ENCODE results near the gene MRAS.
"Not testable (repeated sequence)": the region's sequence is repeated elsewhere in the genome, so short reads cannot be mapped to it uniquely, and the experiment has no call there.

Gene MRAS

DNA sequence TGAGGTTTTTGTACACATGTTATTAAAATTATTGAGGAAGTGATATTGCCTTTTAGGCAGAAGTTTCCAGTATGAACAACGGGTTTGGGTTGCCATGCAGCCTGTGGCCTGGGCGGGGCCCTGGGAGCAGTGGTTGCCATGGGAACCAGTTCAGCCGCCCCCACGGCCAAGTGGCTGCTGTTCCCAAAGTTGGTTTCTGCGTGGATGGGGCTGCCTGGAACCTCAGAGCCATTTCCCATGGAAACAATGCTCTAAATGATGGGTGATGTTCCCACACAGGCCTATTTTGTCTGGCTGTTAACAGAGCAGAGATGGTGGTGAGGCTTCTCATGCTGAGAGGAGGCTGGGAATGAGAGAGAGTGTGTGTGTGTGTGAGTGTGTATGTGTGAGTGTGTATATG lies 19.5 kb downstream of the MRAS start:
- DNase-seq = peak; percentile 86

DNA sequence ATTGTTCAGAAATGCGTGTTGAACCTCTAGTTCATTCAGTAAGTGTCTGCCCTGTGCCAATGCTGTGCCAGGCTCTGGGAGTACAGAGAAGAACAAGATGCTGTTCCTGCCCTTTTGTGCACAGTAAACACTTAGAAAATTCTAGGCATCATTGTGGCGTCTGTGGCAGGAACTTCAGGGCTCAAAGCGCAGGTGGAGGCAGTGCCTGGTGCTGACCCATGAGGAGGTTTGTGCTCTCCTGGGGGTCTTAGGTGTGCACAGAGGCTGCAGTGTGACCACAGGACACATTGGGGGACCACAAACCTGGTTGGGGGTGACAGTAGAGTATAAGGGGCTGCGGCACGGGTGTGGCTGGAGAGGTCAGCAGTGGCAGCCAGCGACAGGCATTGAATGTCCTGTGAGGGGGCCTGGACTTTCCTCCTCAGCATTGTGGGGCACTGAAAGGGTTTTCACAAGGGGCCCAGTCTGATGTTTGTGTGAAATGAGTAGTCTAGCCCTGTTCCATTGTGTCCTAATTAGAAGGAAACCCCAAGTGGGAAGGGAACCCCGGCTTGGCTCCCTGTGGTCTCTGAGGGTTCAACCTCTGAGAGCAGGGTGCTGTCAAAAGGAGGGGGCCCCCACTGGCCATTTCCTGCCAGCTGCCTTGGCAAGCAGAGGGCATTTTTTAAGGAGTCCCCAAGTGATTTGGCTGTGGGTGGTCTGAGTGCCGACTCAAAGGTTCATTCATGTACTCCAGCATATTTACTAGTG lies 20.9 kb downstream of the MRAS start:
- peak; percentile 36 for DNase-seq

DNA sequence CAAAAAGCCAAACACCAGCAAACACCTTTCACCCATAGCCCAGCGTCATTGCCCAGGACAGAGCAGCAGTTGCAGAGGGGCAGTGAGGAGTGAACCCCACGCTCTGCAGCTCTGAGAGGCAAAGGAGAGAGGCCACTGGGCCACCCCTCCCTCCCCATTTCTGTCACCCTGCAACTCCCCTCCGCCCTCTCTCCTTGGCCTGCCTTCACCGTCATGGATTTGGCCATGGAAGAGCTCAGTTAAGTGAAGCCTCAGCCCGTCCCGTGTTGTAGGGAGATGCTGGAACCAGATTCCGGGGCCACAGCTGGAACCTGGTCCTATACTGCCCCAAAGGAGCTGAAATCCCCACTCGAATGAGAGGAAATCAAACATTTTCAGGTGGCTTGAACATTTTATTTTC lies 21.9 kb downstream of the MRAS start:
- no peak for DNase-seq

DNA sequence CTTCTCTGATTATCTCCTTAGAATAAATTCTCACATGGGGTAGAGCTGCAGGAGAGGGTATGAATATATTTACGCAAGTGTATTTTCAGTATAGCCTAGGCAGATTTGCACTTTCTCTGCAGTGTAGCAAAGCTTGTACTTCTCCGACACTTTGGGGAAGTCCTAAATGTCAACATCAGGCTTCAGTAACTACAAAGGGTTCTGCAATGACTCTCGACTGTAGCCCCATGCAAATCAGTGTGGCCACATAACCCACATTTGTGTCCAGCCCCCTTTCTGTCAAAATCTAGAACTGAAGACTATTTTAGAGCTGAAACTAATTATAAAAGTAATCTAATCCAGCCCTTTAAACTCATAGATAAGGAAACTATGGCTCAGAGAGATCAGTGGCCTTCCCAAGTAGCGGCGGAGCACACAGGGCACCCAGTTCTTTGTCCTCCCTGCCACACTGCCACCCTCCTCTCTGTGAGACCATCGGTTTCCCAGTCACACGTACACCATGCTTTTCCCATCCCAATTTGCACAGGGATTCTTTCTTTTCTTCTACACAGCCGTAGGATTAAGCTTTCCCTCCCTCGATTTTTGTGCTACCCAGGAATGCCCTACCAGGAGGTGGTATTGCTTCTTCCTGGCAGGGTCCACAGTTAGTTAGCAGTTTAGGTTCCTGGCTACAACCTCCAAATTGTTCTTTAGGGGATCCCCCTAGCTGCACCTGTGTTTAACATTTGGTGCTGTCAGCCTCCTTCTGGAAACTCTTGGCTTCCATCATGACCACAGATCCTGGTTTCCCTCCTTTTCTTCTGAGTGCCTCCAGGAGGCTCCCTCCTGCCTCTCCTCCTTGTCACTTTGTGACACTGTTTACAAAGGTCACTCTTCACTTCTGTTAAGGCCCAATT lies 22.9 kb downstream of the MRAS start:
- DNase-seq = no peak

DNA sequence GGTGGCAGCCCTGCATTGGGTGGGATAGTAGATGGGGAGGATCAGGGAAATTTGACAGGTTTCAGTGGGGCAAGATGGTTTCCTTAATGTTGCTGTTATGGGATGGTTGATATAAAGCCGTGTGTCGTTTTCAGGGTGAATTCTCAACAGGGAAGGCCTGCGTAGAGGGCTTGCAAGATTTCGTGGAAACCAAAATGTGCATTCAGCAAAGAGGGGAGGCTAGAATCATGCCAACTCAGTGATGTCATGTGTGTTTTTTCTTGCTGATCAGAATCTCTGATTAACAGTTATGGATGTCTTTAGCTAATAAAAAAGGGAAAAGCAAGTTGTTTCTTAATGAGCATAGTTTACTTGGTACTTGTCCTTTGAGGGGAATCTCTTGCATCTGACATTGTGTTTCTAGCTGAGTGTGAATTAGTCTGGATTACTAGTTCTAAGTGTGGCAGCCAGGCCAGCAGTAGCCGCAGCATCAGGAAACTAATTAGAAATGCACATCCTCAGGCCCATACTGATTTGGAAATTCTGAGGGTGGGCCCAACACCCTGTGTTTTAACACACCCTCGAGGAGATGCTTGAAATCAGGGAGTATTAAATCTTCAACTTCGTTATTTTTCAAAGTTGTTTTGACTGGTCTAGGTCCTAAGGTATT lies 24.8 kb downstream of the MRAS start:
- no peak for DNase-seq

DNA sequence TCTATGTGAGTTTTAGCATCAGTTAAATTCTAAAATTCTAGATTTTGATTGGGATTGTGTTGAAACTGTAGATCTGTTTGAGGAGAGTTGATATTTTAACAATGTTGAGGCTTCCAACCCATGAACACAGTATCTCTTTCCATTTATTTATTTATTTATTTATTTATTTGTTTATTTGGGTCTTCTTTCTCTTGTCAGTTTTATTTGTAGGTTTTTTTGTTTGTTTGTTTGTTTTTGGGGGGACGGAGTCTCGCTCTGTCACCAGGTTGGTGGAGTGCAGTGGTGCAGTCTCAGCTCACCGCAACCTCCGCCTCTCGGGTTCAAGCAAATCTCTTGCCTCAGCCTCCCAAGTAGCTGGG lies 25.3 kb downstream of the MRAS start:
- DNase-seq = no peak

DNA sequence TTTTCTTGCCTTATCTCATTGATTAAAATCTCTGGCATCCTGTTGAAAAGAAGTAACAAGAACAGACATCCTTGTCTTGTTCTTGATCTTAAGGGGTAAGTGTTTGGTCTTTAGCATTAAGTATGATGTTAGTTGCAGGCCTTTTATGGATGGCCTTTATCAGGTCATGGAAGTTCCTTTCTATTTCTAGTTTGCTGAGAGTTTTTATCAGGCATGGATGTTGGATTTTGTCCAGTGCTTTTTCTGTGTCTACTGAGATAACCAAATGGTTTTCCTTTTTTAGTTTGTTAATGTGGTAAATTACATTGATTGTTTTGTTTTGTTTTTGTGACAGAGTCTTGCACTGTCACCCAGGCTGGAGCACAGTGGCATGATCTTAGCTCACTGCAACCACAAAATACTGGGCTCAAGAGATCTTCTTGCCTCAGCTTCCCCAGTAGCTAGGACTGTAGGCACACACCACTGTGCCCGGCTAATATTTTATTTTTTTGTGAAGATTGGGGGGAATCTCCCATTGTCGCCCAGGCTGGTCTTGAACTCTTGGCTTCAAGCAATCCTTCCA lies 26.3 kb downstream of the MRAS start:
- DNase-seq = no peak

DNA sequence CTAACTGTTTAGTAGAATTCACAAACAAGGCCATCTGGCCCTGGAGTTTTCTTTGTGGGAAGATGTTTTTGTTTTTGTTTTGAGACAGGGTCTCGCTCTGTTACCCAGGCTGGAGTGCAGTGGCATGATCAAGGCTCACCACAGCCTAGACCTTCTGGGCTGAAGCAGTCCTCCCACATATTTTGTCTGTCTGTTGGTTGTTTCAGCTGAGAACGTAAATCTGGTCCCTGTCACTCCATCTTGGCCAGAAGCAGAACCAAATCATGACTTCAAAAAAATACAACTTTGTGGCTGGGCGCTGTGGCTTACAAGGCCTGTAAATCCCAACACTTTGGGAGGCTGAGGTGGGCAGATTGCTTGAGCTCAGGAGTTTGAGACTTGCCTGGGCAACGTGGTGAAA lies 27.1 kb downstream of the MRAS start:
- DNase-seq = no peak

DNA sequence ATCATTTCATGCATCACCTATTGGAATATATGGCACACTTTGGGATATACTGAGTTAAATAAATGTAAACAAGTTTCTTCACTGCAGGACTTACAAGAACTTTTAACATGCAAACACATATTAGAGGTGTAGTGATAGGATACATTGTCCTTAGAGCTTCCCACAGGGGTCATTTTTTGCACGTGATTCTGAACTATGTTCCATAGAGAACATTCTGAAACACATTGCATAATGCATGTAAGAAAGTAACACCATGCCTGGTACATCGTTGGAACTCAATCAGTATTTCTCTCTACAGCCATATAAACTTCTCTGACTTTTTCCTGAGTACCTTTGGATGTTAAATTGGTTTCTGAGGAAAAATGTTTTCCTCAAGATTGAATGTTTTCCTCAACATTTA lies 28.3 kb downstream of the MRAS start:
- no peak for DNase-seq

DNA sequence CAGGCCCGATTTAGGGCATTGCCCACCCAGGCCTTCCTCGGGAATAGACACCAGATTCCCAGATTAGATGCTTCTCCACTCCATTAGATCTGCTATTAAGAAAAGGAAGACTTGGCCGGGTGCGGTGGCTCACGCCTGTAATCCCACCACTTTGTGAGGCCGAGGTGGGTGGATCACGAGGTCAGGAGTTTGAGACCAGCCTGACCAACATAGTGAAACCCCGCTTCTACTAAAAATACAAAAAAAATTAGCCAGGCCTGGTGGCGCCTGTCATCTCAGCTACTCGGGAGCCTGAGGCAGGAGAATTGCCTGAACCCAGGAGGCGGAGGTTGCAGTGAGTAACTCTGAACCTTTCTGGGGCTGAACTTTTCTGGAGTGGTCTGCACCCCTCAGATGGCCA lies 28.8 kb downstream of the MRAS start:
- DNase-seq = not testable (repeated sequence)

DNA sequence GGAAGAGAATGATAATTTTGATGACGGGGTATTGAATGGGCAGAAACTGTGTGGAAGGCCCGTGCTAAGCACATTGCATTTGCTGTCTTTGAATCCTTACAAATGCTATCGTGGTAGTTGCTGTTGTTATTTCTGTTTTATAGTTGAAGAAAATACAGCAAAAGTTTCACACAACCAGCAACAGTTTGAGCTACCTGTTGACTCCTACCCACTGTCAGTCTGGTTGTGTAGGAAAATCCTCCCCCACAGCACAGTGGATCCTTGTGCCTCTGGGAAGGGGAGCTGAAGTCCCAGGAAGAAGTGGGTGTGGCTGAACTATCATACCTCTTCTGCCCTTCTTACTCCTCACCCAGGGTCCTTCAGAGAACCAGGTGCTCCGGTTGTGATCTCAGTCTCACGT lies 29.4 kb downstream of the MRAS start:
- no peak for DNase-seq

DNA sequence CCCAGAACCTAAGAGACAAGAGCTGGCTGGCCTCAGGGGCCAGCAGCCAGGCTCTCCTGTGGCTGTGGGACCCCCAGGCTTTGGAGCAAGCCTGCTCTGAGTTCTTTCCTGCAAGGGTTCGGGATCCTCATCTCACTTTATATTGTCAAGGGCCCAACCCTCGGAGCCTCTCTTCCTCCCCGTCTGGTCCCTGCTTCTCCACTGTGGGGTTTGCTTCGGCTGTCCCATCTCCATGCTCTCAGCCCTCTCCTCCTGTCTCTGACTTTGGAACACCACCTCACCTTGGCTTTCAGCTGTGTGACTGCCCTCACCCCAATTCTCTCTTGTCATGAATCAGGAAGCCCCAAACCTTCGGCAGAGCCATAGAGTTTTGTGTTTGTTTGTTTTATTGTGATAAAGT lies 30.0 kb downstream of the MRAS start:
- no peak for DNase-seq

DNA sequence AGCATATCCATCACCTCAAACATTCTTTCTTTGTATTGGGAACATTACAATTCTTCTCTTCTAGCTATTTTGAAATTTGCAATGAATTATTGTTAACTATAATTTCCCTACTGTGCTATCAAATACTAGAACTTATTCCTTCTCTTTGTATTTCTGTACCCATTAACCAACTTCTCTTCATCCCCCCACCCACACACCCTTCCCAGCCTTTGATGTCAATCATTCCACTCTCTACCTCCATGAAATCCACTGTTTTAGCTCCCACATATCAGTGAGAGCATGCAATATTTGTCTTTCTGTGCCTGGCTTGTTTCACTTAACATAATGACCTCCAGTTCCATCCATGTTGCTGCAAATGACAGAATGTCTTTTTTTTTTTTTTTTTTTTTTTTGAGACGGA lies 30.6 kb downstream of the MRAS start:
- DNase-seq = no peak

DNA sequence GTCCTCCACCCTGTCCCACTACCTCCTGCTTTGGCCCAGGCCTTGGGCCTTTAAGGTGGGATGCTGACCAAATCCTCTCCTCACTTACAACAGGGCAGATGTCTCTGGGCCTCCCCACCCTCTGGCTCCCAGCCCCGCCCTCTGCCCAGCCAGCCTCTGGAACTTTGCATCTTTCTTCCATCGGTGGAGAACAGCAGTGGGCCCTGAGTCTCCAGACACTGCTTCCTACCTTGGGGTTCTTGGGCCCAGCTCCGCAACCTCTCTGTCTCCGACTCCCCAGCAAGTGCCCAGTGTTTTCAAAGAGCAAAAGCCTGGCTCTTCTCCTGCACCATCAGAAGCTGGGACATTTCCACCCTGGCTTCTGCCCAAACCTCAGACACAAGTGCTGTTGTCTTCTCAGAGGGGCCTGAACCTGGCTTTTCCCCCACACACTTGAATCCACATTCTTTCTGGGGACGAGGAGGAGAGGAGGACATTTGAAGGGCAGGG lies 33.1 kb downstream of the MRAS start:
- DNase-seq = no peak

DNA sequence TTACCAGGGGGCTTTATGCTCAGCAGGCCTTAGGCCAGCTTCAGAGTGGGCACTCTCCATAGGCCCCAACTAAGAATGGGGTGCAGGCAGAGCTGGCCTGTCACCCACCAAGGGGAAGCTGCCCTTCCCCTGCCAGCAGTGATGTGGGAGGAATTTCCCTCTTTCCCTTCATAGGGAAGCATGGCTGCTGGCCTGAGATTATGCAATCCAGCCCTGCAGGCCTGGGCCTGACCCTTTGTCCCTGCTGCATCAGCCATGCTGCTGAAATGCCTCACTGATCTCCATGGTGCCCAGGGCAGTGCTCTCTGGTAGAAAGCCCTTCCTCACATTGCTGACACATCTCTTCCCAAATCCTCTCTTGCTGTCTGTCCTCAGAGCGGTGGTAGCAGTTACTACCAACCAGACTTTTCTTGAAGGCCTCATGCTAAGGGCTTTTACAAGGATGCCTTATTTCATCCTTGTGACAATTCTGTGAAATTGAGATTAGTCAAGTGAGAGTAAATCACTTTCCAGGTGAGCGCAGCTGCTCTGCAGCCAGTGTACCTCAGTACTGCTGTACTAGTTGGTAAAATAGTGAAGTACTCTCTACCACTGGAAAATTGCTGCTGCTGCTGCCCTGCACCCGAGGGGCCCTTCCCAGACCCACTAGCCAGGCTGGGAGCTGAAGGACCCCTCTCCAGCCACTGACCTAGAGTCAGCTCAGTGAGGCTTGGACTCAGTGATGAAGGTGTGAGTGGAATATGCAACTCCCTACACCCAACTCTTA lies 33.8 kb downstream of the MRAS start:
- no peak for DNase-seq

DNA sequence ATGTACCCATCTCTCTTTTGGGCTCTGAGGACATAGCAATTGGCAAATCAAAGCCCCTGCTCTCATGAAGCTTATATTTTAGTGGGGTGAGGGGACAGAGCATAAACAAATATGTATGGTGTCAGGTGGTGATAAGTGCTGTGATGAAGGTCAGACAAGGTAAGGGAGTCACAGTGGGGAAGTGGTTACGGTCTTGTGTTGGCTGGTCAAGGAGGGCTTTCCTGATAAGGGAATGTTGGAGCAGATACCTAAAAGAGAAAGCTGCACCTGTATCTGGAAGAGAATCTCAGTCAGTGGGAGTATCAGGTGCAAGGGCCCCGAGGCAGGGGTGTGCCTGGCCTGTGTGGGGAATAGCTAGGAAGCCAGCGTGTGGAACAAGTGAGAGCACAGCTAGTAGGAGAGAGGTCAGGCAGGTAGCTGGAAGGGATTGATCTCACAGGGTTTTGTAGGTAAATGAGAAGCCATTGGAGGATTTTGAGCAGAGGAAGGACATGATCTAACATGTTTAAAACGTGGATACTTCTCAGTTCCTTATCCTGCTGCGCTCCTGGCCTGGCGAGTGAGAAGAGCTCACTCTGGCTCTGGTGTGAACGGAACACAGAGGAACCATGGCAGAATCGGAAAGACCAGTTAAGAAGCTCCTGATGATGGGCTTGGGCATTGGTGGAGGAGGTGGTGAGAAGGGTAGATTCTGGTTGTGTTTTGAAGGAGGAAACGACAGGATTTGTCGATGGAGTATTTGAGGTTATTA lies 35.5 kb downstream of the MRAS start:
- DNase-seq = peak; percentile 3

DNA sequence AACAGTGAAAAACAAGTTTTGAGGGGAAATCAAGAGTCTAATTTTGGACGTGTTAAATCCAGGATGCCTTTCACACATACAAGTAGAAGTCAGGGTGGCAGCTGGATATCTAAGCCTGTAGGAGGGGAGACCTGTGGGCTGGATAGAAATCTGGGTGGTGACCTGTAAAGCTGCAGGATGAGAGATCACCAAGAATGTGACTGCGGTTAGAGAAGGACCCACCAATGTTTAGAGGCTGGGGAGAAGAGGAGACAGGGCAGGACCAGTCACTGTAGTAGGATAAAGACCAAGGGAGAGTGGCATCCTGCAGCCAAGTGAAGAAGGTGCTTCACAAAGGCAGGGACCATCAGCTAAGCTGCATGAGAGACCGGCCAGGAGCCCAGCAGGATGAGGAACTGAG lies 36.2 kb downstream of the MRAS start:
- peak; percentile 9 for DNase-seq

DNA sequence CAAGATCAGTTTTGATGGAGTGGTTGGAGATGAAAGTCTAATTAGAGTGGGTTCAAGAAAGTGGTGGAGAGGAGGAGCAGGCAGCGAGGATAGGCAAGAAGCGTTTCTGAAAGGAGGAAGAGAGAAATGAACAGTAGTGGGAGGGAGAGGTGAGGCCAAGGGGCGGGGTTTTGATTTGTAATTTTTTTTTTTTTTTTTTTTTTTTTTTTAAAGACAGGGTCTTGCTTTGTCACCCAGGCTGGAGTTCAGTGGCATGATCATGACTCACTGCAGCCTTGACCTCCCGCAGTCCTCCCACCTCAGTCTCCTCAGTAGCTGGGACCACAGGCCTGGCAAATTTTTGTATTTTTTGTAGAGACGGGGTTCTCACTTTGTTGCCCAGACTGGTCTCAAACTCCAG lies 36.6 kb downstream of the MRAS start:
- DNase-seq = no peak

DNA sequence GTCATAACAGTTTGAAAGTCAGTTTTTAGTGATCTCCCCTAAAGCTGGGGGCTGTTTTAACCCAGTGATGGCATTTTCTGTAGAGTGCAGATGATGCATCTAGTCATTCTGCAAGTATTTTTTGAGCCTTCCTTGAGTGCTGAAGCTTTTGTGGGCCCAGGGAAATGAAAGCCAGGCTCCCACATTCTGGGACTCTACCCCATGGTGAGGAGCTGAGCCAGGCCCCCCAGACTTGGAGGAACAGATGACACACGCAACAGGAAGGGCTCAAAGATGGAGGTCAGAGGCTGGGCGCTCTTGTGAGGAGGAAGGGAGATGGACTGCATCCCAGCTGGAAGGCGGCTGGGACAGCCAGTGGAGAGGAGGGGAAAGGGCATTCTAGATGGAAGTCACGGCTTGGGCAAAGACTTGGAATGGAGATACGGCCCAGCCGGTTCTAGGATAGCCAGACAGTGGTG lies 40.8 kb downstream of the MRAS start:
- DNase-seq = peak; percentile 10

DNA sequence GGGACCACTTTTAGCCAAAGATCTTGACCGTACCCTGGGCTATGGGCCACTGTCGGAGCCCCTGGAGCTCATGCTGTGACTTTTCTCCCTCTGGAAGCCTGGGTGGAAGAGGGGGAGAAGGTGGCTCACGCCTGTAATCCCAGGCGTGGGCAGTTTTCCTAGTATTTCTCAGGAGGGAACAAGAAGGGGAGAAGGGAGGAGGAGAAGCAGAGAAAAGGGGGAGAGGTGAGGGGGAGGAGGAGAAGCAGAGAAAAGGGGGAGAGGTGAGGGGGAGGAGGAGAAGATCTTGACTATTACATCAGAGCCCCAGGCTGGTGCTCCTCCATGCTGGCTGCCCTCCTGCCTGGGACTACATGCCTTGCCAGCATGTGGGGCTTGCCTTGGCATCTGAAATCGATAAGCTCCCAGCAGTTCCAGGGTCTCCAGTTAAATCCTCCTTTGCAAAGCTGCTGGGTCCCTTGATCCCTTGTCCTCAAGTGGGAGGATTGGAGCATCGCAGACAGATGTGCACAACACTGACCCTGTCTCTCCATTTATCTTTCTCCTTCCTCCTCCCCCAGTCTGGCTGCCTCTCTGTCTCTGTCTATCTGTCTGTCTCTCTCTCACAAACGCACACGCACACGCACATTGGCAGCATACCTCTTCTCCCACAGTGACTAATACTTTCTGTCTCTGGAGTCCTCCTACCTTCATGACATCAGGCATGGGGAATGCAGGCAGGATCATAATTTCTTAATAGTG lies 41.6 kb downstream of the MRAS start:
- DNase-seq = peak; percentile 11

DNA sequence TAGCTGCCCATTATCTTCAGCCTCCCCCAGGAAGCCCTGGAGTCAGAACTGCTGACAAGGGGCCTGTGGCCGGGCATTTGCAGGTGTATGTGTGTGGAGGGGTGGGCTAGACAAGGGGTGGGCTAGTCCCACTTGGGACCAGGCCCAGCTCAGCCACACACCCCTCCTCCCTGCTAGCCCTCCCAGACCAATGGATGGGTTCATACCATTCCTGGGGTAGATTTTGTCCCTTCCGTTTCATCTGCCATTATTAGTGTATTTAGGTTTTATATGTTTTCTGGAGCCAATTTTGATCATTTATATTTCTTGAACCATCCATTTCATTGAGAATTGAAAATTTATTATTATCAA lies 42.2 kb downstream of the MRAS start:
- DNase-seq = no peak
